ENCODE results near the gene MAD2L2.

Gene MAD2L2

DNA sequence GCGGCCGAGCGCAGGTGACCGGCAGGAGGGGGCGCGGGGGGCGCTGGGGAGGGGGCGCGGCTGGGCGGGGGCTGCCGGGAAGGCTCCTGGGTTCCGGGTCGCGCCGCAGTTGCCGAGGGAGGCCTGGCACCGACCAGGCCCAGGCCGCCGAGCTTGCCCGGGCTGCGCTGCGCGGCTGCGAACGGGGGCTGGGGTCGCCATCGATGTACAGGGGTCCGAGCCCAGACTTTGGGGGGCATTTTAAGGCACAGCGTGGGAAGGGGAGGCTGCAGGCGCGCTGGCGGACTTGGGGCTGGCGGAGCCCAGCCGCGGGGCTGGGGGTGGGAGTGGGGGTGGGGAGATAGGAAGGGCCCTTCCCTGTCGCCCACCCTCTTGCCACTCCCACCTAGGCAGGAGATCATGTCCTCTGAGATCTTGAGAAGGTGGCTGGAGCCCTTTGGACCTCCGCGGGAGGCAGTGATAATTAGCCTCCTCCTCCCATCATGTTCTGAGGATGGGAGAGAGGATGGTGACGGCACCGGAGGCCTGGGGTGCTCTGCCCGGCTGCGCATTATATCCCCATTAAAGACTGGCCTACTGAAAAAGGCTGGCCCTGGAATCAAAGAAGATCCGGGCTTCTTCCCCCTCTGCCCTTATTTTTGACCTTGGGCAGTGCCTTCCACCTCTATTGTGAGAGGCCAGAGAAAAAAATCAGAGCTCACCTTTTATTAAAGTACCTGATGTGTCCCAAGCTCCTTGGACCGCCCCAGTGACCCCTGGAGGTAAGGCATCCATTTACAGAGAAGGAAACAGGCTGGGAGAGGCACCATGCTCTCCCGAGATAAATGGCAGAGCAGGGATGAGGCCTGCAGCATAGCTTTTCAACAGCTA is 25.8 kb downstream of the MAD2L2 start:
- TF ChIP-seq, protein P1, sequence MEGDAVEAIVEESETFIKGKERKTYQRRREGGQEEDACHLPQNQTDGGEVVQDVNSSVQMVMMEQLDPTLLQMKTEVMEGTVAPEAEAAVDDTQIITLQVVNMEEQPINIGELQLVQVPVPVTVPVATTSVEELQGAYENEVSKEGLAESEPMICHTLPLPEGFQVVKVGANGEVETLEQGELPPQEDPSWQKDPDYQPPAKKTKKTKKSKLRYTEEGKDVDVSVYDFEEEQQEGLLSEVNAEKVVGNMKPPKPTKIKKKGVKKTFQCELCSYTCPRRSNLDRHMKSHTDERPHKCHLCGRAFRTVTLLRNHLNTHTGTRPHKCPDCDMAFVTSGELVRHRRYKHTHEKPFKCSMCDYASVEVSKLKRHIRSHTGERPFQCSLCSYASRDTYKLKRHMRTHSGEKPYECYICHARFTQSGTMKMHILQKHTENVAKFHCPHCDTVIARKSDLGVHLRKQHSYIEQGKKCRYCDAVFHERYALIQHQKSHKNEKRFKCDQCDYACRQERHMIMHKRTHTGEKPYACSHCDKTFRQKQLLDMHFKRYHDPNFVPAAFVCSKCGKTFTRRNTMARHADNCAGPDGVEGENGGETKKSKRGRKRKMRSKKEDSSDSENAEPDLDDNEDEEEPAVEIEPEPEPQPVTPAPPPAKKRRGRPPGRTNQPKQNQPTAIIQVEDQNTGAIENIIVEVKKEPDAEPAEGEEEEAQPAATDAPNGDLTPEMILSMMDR (IDR thresholded peaks at IDR 0.05; ENCODE audit: low read length, missing control alignments), result no peak
- H3K4me3 ChIP-seq (replicated peaks; ENCODE audit: low read depth, low read length), result peak overlapping the region; percentile 59
- DNase-seq (ENCODE audit: low read depth), result no peak

- no peak for DNase-seq (ENCODE audit: low read depth)
- TF ChIP-seq, protein P1 (IDR thresholded peaks at IDR 0.05; ENCODE audit: low read length, missing control alignments), result no peak
- H3K4me3 ChIP-seq (replicated peaks; ENCODE audit: low read depth, low read length), result peak within 1 kb of the TSS; percentile 59
These were observed 26.6 kb downstream of the MAD2L2 start, which contains the start of the genes FBXO2 and FBXO44 for GRCh38 chr1:11654137-11654938. TSS of gene FBXO2 (minus strand) at chr1:11654429. CDS start at chr1:11654340, 89 bp downstream. TSS of gene FBXO44 (plus strand) at chr1:11654877. CDS start at chr1:11655836, 959 bp downstream.

DNA sequence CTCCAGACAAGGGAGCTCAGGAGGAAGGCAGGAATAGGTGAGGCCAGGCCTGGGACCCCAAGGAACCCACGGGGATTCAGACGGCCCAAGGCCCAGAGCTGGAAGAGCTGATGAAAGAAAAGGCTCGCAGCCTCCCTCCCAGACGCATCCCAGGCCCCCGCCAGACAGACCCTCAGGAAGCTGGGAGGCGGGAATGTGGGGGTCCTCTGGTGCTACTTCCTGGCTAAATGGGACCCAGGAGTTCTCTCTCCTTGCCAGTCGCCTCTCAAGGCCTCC is 27.1 kb downstream of the MAD2L2 start:
- no peak for DNase-seq (ENCODE audit: low read depth)
- H3K4me3 ChIP-seq (replicated peaks; ENCODE audit: low read depth, low read length), result no peak overlapping the region
- TF ChIP-seq, protein P1 (IDR thresholded peaks at IDR 0.05; ENCODE audit: low read length, missing control alignments), result no peak

DNA sequence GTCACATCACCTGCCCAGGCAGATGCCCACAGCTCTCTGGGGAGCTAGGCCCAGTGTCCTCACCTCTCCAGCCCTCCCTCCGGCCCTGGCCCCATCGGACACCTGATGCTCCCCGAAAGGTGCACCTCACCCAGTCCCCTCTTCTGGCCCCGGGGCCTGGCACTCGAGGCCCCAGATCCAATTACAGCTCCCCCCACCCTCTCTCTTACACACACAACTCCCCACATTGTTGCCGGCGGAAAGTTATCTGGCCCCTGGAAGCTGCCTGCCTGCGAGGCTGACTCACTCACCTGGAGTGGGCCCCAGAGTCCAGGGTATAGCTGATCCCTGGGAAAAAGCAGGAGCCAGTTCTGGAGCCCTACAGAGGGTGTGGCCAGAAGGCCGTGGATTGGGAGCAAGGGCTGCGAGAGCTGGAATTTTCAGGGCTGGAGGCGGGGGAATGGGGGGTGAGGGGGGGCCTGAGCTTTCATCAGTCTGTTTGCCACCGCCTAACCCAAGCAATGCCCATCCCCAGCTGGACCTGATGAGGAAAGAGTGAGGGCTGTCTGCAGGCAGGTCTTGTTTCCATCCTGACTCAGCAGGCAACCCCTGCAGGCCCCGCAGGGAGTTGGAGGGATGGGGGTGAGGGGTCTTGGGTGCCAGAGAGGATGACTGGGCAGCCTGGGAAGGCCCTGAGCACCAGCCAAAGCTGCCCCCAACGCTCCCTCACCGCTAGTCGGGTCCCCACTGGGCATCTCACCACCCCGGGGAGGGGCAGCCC is 27.7 kb downstream of the MAD2L2 start:
- TF ChIP-seq, protein P1 (IDR thresholded peaks at IDR 0.05; ENCODE audit: low read length, missing control alignments), result no peak
- no peak overlapping the region for H3K4me3 ChIP-seq (replicated peaks; ENCODE audit: low read depth, low read length)
- no peak for DNase-seq (ENCODE audit: low read depth)

- no peak overlapping the region for H3K4me3 ChIP-seq (replicated peaks; ENCODE audit: low read depth, low read length)
- DNase-seq (ENCODE audit: low read depth), result no peak
- TF ChIP-seq, protein P1 (IDR thresholded peaks at IDR 0.05; ENCODE audit: low read length, missing control alignments), result no peak
These were observed 28.7 kb downstream of the MAD2L2 start for GRCh38 chr1:11652203-11652780.

DNA sequence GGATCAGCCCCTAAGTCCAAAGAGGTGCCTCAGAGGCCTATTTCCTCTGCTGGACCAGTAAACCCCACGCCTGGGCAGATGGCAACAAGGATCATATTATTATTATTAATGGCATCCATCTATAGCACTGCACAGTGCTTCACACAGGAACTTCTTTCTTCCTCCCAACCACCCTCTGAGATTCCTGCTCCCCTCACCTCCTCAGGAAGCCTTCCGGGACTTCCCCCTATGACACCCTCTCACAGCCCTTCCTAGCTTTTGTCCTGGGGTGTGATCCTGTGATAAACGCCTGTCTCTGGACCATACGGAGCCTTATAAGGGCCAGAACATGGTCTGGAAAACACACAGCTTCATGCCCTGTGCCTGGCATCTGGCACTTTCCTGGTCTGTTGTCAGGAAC is 29.9 kb downstream of the MAD2L2 start:
- DNase-seq (ENCODE audit: low read depth), result no peak
- H3K4me3 ChIP-seq (replicated peaks; ENCODE audit: low read depth, low read length), result no peak overlapping the region
- TF ChIP-seq, protein P1 (IDR thresholded peaks at IDR 0.05; ENCODE audit: low read length, missing control alignments), result no peak

All from fibroblast of pulmonary artery (primary cell).